Spleen (tissue), 7 donors: ENCODE results near the gene TGM1.

Experiments used
- CTCF ChIP-seq, 11 experiments: fragments of 200-600 bp in 7 of 11; fragments of 450-650 bp in 4 of 11; sonication (generic) in 4 of 11; IDR thresholded peaks in 8 of 11; conservative IDR thresholded peaks in 3 of 11; 1 replicate in 7 of 11; 2 replicates in 4 of 11; pipeline versions ENCODE4 v1.4.0 to v1.8.0; 2016 to 2021; ENCODE audit warnings: antibody characterized with exemption in 11 of 11, inconsistent platforms in 4 of 11, mild to moderate bottlenecking in 1 of 11
- POLR2A ChIP-seq, 3 donors: fragments of 450-650 bp; IDR thresholded peaks; one replicate each; pipeline ENCODE4 v1.5.1; 2017; ENCODE audit warnings: antibody characterized with exemption in 3 of 3, mild to moderate bottlenecking in 1 of 3
- POLR2AphosphoS5 ChIP-seq, 3 donors: sonication (generic); formaldehyde crosslinking; IDR thresholded peaks; one replicate each; pipeline ENCODE4 v1.5.1; 2017; ENCODE audit warnings: antibody characterized with exemption in 3 of 3
- donor health status: DM: no; HTN: no; CAD: no; lungs with moderate emphysema.
- donor health status: DM: no; HTN: no; CAD: no.
- donor health status: DM: no; HTN: no; CAD: no.

GRCh38 chr14:24280797-24281460 is 18.0 kb upstream of the TGM1 start:
- TF ChIP-seq CTCF (IDR thresholded peaks at IDR 0.05 in 8 of 11, conservative IDR thresholded peaks at IDR 0.05 in 3 of 11): no peak
- no peak for TF ChIP-seq POLR2A (IDR thresholded peaks at IDR 0.05)
- no peak for TF ChIP-seq POLR2AphosphoS5 (IDR thresholded peaks at IDR 0.05)
